ENCODE data around the gene DNAAF1.
"Not testable (repeated sequence)": the region's sequence is repeated elsewhere in the genome, so short reads cannot be mapped to it uniquely, and the experiment has no call there.

The DNAAF1 gene

DNA sequence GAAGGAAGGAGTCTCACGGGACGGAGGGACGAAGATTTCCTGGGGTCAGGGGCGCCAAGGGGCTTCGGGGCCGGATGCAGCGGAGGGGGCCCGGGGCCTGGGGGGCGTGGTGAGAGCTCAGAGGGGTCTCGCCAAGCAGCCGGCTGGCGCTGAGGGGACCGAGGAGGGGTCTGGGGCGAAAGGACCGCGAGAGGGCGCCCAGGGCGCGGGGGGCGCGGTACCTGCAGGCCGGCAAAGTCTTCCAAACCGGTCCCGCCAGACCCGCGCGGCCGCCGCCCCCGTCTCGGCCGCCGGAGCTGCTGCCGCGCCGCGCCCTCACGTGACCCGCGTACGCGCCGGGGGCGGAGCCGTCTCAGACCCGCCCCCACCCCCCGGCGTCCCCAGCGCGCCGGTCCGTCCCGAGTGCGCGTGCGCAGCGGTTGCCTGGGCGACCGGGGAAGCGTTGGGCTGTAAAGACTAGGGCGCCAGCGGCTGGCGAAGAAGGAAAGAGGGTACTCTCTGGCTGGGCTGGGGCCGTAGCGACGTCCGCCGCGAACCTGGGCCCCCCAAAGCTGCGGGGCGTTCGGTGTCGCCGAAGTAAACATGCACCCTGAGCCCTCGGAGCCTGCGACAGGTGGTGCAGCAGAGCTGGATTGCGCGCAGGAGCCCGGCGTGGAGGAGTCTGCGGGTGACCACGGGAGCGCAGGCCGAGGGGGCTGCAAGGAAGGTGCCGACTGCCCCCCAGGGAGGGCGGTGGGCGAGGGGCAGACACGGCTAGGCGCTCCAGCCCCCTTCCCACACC lies at the start of gene DNAAF1, which contains the start of gene HSDL1:
DNAAF1 (plus strand) TSS at position 450 of the 781 bp plus-strand sequence; CDS start at position 583, 133 bp downstream.
HSDL1 (minus strand) TSS at position 319 of the 781 bp plus-strand sequence. CDS start 13,856 bp downstream, outside the sequence.
- DNase-seq (ENCODE audit: low read depth in 2 of 2, low spot score in 1 of 2), result peak; percentile 84 to 89

DNA sequence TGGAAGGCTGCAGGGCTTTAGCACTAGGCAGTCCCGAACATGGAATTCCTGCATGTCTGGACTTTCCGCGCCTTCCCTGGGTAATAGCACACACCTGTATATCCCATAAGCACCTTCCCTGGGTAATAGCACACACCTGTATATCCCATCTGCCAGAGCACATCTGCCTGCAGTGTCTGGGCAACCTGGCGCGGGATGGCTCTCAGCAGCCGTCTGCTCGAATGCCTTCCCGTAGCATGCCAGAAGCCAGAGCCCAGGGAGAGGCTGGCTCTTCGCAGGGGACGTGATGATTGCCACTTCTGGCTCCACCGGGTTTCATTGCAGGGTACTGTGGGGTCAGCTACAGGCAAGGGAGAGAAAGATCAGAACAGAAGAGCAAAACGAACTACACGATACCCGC lies 49.6 kb upstream of the DNAAF1 start:
- no peak for DNase-seq (ENCODE audit: low read depth in 2 of 2, low spot score in 1 of 2)

DNA sequence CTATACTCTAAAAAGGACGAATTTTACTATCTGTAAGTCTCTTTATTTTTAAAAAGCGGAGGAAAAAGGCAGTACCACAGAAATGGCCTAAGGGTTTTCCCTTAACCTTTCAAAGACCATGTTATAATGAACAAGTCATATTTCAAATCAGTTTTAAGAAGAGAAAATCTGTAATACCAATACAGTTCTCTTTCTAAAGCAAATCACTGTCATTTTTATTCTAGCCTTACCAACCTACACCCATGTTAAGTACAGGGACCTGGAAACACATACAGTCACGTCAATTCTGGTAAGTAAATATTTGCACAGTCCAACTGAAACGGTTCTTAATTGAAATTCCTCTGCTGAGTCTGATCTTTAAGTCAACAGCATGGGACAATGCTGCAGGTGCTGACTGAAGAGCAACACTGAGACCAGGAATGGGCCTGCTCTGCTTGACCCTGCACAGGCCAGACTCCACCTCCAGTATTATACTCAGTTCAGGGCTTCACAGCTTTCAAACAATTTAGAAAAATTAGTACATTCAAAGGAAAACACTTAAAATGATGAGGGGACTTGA lies 48.6 kb upstream of the DNAAF1 start:
- no peak for DNase-seq (ENCODE audit: low read depth in 2 of 2, low spot score in 1 of 2)

DNA sequence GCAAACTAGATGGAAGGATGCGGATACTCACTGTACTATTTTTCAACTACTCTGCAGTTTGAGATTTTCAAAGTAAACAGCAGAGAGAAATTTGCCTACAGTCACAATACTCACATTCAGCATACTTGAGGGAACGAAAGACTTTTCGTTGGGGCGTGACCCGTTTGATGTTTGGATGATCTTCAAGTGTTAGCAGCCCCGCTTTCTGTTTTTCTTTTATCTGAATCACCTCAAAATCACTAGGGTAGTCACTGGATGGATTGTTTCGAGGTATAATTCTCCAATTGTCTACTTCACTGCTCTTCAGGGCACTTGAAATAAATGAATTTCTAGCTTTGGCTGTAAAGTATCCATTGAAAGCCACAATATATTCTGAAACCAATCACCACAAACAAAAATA lies 46.2 kb upstream of the DNAAF1 start:
- DNase-seq (ENCODE audit: low read depth in 2 of 2, low spot score in 1 of 2), result no peak

DNA sequence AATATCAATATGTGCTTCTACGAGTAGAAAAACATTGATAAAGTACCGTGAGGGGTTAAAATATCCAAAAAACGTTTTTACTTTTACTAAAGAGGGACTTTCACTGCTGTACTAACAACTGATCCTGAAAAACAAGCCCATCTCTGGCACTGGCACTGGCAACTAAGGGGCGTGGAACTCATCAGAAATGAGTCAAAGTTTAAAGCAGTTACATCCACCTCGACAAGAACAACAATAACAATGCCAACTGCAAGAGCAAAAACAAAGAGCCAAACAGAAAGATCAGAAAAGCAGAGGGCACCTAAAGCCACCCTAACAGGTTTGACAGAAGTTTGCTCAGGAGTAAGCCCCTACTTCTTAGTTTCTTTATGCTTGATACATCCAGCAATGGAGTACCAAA lies 41.4 kb upstream of the DNAAF1 start:
- DNase-seq (ENCODE audit: low read depth in 2 of 2, low spot score in 1 of 2), result no peak

DNA sequence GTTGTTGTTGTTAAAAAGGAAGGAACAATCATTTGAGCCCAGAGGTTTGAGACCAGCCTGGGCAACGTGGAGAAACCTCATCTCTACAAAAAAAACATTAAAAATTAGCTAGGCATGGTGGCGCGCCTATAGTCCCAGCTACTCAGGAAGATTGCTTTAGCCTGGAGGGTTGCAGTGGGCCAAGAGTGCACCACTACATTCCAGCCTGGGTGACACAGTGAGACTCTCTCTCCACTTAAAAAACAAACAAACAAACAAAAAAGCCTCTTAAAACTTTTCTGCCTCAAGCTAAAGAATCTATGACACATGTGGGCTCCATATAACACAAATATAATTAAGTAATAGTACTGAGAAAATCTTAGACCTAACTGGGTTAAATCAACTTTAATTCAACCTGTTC lies 40.9 kb upstream of the DNAAF1 start:
- no peak for DNase-seq (ENCODE audit: low read depth in 2 of 2, low spot score in 1 of 2)

GRCh38 chr16:84105301-84105815 lies 39.8 kb upstream of the DNAAF1 start:
- DNase-seq (ENCODE audit: low read depth in 2 of 2, low spot score in 1 of 2), result no peak

DNA sequence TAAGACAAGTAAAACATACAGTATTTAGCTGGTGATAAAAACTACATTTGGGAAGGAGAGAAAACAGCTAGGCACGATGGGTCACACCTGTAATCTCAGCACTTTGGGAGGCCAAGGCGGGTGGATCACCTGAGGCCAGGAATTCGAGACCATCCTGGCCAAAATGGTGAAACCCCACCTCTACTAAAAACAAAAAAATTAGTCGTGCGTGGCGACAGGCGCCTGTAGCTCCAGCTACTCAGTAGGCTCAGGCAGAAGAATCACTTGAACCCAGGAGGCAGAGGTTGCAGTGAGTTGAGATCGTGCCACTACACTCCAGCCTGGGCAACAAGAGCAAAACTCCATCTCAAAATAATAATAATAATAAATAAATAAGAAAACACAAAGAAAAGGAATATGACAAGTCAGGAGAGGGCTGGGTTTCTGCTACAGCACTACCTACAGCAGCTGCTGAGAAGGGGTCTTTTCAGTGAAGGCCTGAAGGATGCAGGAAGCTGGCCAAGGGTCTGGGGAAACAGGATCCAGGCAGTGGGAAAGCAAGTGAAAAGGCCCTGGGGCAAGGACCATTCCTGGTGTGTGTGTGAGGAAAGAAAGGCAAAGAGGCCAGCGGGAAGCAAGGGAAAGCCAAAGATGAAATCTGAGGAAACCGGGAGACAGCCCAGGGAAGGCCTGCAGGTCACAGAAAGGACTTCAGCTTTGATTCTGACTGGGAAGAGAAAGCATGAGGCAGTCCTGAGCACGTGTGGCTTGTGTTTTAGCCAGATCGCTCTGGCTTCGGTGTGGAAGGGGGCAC lies 39.0 kb upstream of the DNAAF1 start:
- DNase-seq (ENCODE audit: low read depth in 2 of 2, low spot score in 1 of 2), result no peak

GRCh38 chr16:84107921-84108320 lies 37.2 kb upstream of the DNAAF1 start:
- no peak for DNase-seq (ENCODE audit: low read depth in 2 of 2, low spot score in 1 of 2)

GRCh38 chr16:84109598-84110335 lies 35.3 kb upstream of the DNAAF1 start:
- no peak for DNase-seq (ENCODE audit: low read depth in 2 of 2, low spot score in 1 of 2)

DNA sequence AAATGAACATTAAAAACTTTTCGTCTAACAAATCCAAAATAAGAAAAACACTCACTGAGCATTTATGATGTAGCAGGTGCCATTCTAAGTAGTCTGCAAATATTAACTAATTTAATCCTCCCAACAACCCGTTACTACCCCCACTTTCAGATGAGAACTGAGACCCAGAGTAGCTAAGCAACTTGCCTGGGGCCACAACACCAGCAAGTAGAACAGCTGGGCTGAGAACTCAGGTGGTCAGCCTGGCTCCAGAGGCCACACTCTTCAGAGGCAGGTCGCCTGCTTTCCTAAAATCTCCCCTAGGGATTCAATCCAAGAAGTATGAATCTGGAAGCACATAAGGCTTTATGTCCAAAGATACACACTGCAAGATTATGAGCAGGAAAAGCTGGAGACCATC lies 34.6 kb upstream of the DNAAF1 start:
- no peak for DNase-seq (ENCODE audit: low read depth in 2 of 2, low spot score in 1 of 2)

DNA sequence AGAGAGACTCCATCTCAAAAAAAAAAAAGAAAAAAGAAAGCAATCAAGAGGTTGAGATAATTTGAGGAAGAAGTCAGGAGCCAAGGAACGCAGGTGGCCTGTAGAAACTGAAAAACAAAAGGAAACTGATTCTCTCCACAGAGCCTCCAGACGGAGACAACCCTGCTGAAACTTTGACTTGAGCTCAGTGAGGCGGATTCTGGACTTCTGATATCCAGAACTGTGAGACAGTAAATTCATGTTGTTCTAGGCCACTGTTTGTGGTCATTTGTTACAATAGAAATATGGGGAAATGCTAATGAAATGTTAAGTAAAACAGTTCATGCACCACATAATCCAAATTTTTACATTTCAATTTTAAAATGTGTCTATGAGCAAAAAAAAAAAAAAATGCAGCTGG lies 33.6 kb upstream of the DNAAF1 start:
- DNase-seq (ENCODE audit: low read depth in 2 of 2, low spot score in 1 of 2), result no peak

DNA sequence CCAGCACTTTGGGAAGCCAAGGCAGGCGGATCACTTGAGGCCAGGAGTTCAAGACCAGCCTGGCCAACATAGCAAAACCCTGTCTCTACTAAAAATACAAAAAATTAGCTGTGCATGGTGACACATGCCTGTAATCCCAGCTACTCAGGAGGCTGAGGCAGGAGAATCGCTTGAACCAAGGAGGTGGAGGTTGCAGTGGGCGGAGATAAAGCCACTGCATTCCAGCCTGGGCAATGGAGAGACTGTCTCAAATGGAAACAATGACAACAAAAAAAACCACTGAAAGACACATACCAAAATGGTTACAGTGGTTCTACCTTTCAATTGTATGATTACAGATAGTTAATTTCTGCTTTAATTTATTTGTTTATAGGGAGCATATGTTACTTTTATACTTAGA lies 33.2 kb upstream of the DNAAF1 start:
- DNase-seq (ENCODE audit: low read depth in 2 of 2, low spot score in 1 of 2), result not testable (repeated sequence)

DNA sequence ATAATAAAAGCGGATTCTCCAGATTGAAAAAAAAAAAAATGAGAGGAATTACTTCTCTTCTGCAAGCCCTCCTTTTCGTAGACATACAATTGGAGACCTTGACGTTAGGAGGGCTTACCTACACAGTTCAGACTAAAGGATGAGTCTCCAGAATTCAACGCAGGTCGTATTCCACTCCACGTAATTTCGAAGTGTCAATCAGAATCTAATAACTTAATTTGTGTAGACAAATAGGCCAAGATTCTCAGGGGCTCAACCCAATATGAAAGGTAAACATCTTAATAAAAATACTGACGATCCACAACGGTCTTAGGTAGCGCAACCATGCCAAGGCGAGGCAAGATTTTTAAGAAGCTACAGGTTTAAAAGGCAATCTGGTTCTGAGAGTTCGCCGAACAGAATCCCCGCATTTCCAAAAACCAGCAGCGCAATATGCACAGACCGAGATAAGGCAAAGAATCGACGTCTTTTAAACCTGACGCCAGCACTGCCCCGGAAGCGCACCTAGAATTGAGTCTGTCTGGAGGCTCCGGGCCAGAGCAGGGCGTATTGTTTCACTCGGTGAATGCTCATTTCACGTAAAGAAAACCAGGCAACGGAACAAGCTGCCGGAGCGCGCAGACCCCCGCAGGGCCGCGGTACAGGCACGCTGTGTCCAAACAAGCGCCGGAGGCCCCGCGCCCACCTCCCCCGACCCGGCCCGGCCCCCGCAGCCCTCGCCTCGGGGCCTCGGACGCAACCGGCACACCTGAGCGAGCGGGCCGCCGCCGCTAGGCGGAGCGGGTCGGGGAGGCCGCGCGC lies 29.0 kb upstream of the DNAAF1 start:
- DNase-seq (ENCODE audit: low read depth in 2 of 2, low spot score in 1 of 2), result peak in 1 of 2 donors; percentile 20

DNA sequence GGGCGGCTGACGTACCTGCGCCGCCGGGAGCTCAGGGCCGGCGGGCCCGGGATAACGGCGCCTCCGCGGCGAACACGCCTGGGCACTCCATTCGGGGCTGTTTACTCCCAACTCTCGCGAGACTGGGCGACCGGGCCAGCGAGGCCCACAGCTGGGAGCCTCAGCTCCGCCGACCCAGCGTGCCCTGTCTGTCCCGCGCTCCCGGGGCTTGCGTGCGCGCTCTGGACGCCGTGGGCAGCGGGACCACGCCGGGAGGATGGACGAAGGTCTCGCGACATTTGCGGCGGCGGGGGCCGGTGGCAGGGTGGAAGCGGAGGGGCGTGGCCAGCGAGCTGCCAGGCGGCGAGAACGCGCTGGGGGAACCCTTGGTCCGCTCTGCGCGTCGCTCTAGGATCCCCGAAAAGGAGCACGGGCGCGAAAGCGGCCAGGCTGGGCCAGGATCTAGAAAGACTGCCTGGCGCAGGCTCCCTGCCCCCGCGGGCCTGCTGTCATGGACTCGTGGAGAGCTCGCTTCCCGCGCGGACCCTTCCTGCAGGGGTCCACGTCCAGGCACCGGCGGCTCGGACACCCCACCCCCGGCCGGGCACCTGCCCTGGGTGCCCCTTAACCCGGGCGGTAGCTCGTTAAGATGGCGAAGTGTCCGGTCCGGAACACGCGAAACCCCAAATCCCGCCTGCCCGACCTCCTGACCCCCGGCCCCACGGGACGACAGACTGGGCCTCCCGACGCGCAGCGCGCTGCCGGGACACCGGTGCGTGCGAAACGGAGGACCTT lies 28.2 kb upstream of the DNAAF1 start, which contains the start of gene MBTPS1:
MBTPS1 (minus strand) TSS at position 223 of the 774 bp plus-strand sequence. CDS start 15,159 bp downstream, outside the sequence.
- peak; percentile 90 to 97 for DNase-seq (ENCODE audit: low read depth in 2 of 2, low spot score in 1 of 2)

DNA sequence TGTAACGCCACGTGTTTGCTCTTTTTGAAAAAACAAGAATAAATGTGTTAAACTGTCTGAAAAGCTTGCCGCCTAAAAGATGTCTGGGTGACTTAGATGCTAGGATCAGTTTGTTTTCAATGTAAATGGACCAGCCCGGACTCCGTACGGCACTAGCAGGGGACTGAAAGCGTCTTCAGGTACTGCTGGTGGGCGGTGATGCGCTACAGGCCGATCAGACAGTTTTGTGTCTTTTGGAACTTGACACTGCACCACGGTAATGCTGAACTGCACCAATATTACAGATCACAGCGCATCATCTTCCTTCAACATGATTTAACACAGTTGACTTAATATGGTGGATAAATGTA lies 27.6 kb upstream of the DNAAF1 start:
- DNase-seq (ENCODE audit: low read depth in 2 of 2, low spot score in 1 of 2), result peak in 1 of 2 donors; percentile 5

GRCh38 chr16:84118315-84118714 lies 26.8 kb upstream of the DNAAF1 start:
- not testable (repeated sequence) for DNase-seq (ENCODE audit: low read depth in 2 of 2, low spot score in 1 of 2)

DNA sequence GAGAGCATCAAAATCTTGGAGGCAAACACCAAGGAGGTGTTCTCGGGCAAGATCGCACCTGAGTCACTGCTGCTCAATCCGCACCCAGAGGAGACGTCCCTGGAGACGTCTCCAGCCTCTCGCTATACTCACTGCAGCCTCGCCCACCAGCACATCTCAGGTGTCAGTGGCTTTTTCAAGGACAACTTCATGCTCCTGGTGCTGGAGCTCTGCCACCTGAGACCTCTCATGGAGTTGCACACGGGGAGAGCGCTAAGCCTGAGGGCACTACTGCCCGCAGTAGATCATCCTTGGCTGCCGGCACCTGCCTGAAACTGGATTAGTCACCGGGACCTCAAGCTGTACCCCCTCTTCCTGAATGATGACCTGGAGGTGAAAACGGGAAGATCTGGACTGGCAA lies 25.7 kb upstream of the DNAAF1 start:
- DNase-seq (ENCODE audit: low read depth in 2 of 2, low spot score in 1 of 2), result no peak

GRCh38 chr16:84120023-84120422 lies 25.1 kb upstream of the DNAAF1 start:
- no peak for DNase-seq (ENCODE audit: low read depth in 2 of 2, low spot score in 1 of 2)
